ENCODE measurements around the gene KLRC3. TPM values are rescaled to one million over a fixed set of nuclear protein-coding genes. Genes with fewer than 3 reads are reported as not detected.
"Not testable (repeated sequence)": the region's sequence is repeated elsewhere in the genome, so short reads cannot be mapped to it uniquely, and the experiment has no call there.

KLRC3 gene
- total RNA-seq, 1 donor from 2014 or later = not detected

GRCh38 chr12:10422159-10422558, 1.8 kb upstream of the KLRC3 start:
- not testable (repeated sequence) for H3K36me3 Mint-ChIP-seq; H3K27me3 Mint-ChIP-seq (ENCODE audit: low read depth); H3K4me1 Mint-ChIP-seq; H3K9me3 Mint-ChIP-seq; H3K4me3 Mint-ChIP-seq; DNase-seq (ENCODE audit: low spot score in 2 of 2, unreplicated experiment in 2 of 2); H3K27ac Mint-ChIP-seq

GRCh38 chr12:10409392-10409791, 11.0 kb downstream of the KLRC3 start, which contains the start of gene KLRC4:
Gene KLRC4 (minus strand): TSS chr12:10409757. CDS start chr12:10409575, 182 bp downstream.
- Mint-ChIP-seq H3K27ac (no peak within 1 kb of the TSS), H3K36me3 (no peaks in the 10 kb centered on the region), H3K9me3 (peaks cover 4% of the 10 kb centered on the region), H3K27me3 (ENCODE audit: low read depth) (no peaks in the 10 kb centered on the region), H3K4me1 (peaks cover 5% of the 10 kb centered on the region), H3K4me3 (no peak within 1 kb of the TSS)
- no peak for DNase-seq (ENCODE audit: low spot score in 2 of 2, unreplicated experiment in 2 of 2)
- no peak for TF ChIP-seq CTCF (IDR thresholded peaks at IDR 0.05; ENCODE audit: unreplicated experiment)

DNA sequence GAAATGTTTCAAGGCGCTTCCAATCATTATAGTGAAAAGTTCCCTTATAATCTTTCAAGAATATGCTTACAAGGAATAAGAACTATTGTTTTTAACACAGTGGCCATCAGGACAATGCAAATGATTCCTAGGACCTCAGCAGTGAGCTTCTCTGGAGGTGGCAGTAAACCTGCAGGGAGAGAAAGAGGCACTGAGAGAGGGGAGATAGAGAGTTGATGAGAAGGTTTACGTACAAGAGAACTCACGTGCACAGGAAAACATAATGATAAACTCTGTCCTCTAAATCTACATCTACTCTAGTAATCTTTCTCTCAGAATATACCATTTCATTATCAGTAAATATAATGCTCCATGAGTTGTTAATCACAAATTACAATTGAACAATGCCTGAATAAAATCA, 11.6 kb downstream of the KLRC3 start:
- no peaks in the 10 kb centered on the region for H3K36me3 Mint-ChIP-seq
- H3K4me3 Mint-ChIP-seq = no peak overlapping the region
- no peaks in the 10 kb centered on the region for H3K27me3 Mint-ChIP-seq (ENCODE audit: low read depth)
- peaks cover 4% of the 10 kb centered on the region for H3K9me3 Mint-ChIP-seq
- no peak for DNase-seq (ENCODE audit: low spot score in 2 of 2, unreplicated experiment in 2 of 2)
- no peak for TF ChIP-seq CTCF (IDR thresholded peaks at IDR 0.05; ENCODE audit: unreplicated experiment)
- peaks cover 5% of the 10 kb centered on the region for H3K4me1 Mint-ChIP-seq
- no peak overlapping the region for H3K27ac Mint-ChIP-seq

GRCh38 chr12:10406725-10407124, 13.7 kb downstream of the KLRC3 start:
- DNase-seq (ENCODE audit: low spot score in 2 of 2, unreplicated experiment in 2 of 2) = no peak
- H3K4me3 Mint-ChIP-seq = no peak overlapping the region
- H3K9me3 Mint-ChIP-seq = peaks cover 4% of the 10 kb centered on the region
- H3K4me1 Mint-ChIP-seq = peaks cover 5% of the 10 kb centered on the region
- no peaks in the 10 kb centered on the region for H3K27me3 Mint-ChIP-seq (ENCODE audit: low read depth)
- no peaks in the 10 kb centered on the region for H3K36me3 Mint-ChIP-seq
- H3K27ac Mint-ChIP-seq = no peak overlapping the region
- TF ChIP-seq CTCF (IDR thresholded peaks at IDR 0.05; ENCODE audit: unreplicated experiment) = no peak

GRCh38 chr12:10405294-10405693, 15.1 kb downstream of the KLRC3 start:
- no peaks in the 10 kb centered on the region for H3K27me3 Mint-ChIP-seq (ENCODE audit: low read depth)
- H3K27ac Mint-ChIP-seq = no peak overlapping the region
- DNase-seq (ENCODE audit: low spot score in 2 of 2, unreplicated experiment in 2 of 2) = no peak
- no peak for TF ChIP-seq CTCF (IDR thresholded peaks at IDR 0.05; ENCODE audit: unreplicated experiment)
- no peaks in the 10 kb centered on the region for H3K4me1 Mint-ChIP-seq
- H3K36me3 Mint-ChIP-seq = no peaks in the 10 kb centered on the region
- H3K9me3 Mint-ChIP-seq = peaks cover 5% of the 10 kb centered on the region
- no peak overlapping the region for H3K4me3 Mint-ChIP-seq

- no peaks in the 10 kb centered on the region for H3K36me3 Mint-ChIP-seq
- no peaks in the 10 kb centered on the region for H3K27me3 Mint-ChIP-seq (ENCODE audit: low read depth)
- no peak for TF ChIP-seq CTCF (IDR thresholded peaks at IDR 0.05; ENCODE audit: unreplicated experiment)
- H3K4me1 Mint-ChIP-seq = no peaks in the 10 kb centered on the region
- DNase-seq (ENCODE audit: low spot score in 2 of 2, unreplicated experiment in 2 of 2) = no peak
- peaks cover 8% of the 10 kb centered on the region for H3K9me3 Mint-ChIP-seq
- no peak overlapping the region for H3K4me3 Mint-ChIP-seq
- H3K27ac Mint-ChIP-seq = no peak overlapping the region
These were observed 15.6 kb downstream of the KLRC3 start for GRCh38 chr12:10404798-10405197.

Measured in mesothelial cell of epicardium (in vitro differentiated cells).